GM23338 (cell line): Measurements from ENCODE around the gene NEO1. TPM values are rescaled to one million over a fixed set of nuclear protein-coding genes. Genes with fewer than 3 reads are reported as not detected.

Experiments used
- ATAC-seq: fragments of 200-7000 bp; cut with Tn5 transposase; 3 replicates; pipeline ENCODE4 v1.9.1; 2020
- DNase-seq: peaks from one replicate; pipeline ENCODE4 v3.0.0-alpha.2; 2015; ENCODE audit warnings: low spot score
- H2AFZ ChIP-seq: fragments of 200-600 bp; sonication (generic); 2 replicates; pipeline ENCODE4 v1.8.0; 2016; ENCODE audit warnings: antibody characterized with exemption, mild to moderate bottlenecking, moderate library complexity
- H3F3A ChIP-seq: fragments of 200-600 bp; sonication (generic); replicated peaks from 2 replicates; pipeline ENCODE4 v1.8.0; 2017; ENCODE audit warnings: antibody characterized with exemption, mixed run types, low read depth
- H3K27ac ChIP-seq: fragments of 200-600 bp; sonication (generic); 2 replicates; pipeline ENCODE4 v1.6.1; 2016; ENCODE audit warnings: low read depth
- H3K27me3 ChIP-seq: fragments of 200-600 bp; sonication (generic); 2 replicates; pipeline ENCODE4 v1.8.0; 2016; ENCODE audit warnings: mild to moderate bottlenecking, mixed run types, moderate library complexity; ENCODE audit not compliant: insufficient read depth
- H3K36me3 ChIP-seq: fragments of 200-600 bp; sonication (generic); 2 replicates; pipeline ENCODE4 v1.8.0; 2016; ENCODE audit warnings: mild to moderate bottlenecking; ENCODE audit not compliant: insufficient read depth
- H3K4me1 ChIP-seq: fragments of 200-600 bp; sonication (generic); 2 replicates; pipeline ENCODE4 v1.8.0; 2016; ENCODE audit warnings: mild to moderate bottlenecking, moderate library complexity; ENCODE audit not compliant: insufficient read depth
- H3K4me2 ChIP-seq: fragments of 200-600 bp; sonication (generic); 2 replicates; pipeline ENCODE4 v1.7.1; 2017; ENCODE audit warnings: mixed run types
- H3K4me3 ChIP-seq: fragments of 200-600 bp; sonication (generic); 2 replicates; pipeline ENCODE4 v1.6.1; 2016; ENCODE audit warnings: mixed run types
- H3K79me2 ChIP-seq: fragments of 200-600 bp; sonication (generic); replicated peaks from 2 replicates; pipeline ENCODE4 v1.8.0; 2017; ENCODE audit warnings: mild to moderate bottlenecking; ENCODE audit not compliant: insufficient read depth
- H3K9me2 ChIP-seq: fragments of 200-600 bp; sonication (generic); 2 replicates; pipeline ENCODE4 v1.8.0; 2017; ENCODE audit not compliant: insufficient read depth
- H4K20me1 ChIP-seq: fragments of 200-600 bp; sonication (generic); replicated peaks from 2 replicates; pipeline ENCODE4 v1.8.0; 2017; ENCODE audit warnings: mild to moderate bottlenecking; ENCODE audit not compliant: insufficient read depth
- H3K27ac Mint-ChIP-seq: 2 replicates; pipeline ENCODE4 v1.8.0; 2020; ENCODE audit warnings: inconsistent platforms, mild to moderate bottlenecking, moderate library complexity, mixed read lengths
- H3K27me3 Mint-ChIP-seq: 3 replicates; pipeline ENCODE4 v1.8.0; 2022; ENCODE audit warnings: low read depth, mild to moderate bottlenecking, moderate library complexity, mixed read lengths, inconsistent platforms; ENCODE audit not compliant: insufficient read depth, poor library complexity
- H3K36me3 Mint-ChIP-seq: 3 replicates; pipeline ENCODE4 v1.8.0; 2021; ENCODE audit warnings: low read depth, mild to moderate bottlenecking, inconsistent platforms, moderate library complexity, mixed read lengths
- H3K4me1 Mint-ChIP-seq: 3 replicates; pipeline ENCODE4 v1.8.0; 2020; ENCODE audit warnings: mild to moderate bottlenecking, inconsistent platforms, mixed read lengths
- H3K4me3 Mint-ChIP-seq: 3 replicates; pipeline ENCODE4 v1.8.0; 2021; ENCODE audit warnings: moderate library complexity, mild to moderate bottlenecking, inconsistent platforms, mixed read lengths
- H3K9me3 Mint-ChIP-seq: 3 replicates; pipeline ENCODE4 v1.8.0; 2020; ENCODE audit warnings: moderate library complexity, mild to moderate bottlenecking, inconsistent platforms, mixed read lengths
- CREB1 ChIP-seq: fragments of 250-450 bp; sonication (Bioruptor Pico); IDR thresholded peaks from 2 replicates; pipeline ENCODE4 v1.5.0; 2020; ENCODE audit warnings: low read depth, mild to moderate bottlenecking, moderate library complexity
- CTCF ChIP-seq, 2 experiments: fragments of 200-600 bp in 1 of 2; sonication (generic) in 1 of 2; conservative IDR thresholded peaks; 2 replicates each; pipeline versions ENCODE4 v1.5.1 to v1.6.1; 2016 to 2017; ENCODE audit warnings: antibody characterized with exemption in 2 of 2, low read depth in 2 of 2, mild to moderate bottlenecking in 2 of 2, moderate library complexity in 1 of 2
- ETS1 ChIP-seq: IDR thresholded peaks from 2 replicates; pipeline ENCODE4 v1.6.1; 2016; ENCODE audit warnings: antibody characterized with exemption
- EZH2 ChIP-seq: fragments of 200-600 bp; sonication (generic); IDR thresholded peaks from one replicate; pipeline ENCODE4 v1.8.0; 2017; ENCODE audit warnings: antibody characterized with exemption, mild to moderate bottlenecking, low read depth; ENCODE audit not compliant: unreplicated experiment
- EZH2phosphoT487 ChIP-seq: fragments of 200-600 bp; sonication (generic); IDR thresholded peaks from one replicate; pipeline ENCODE4 v1.8.1; 2018; ENCODE audit warnings: antibody characterized with exemption; ENCODE audit not compliant: unreplicated experiment
- JUNB ChIP-seq: IDR thresholded peaks from one replicate; pipeline ENCODE4 v1.6.1; 2016; ENCODE audit warnings: antibody characterized with exemption; ENCODE audit not compliant: unreplicated experiment
- NANOG ChIP-seq: IDR thresholded peaks from 2 replicates; pipeline ENCODE4 v1.6.1; 2016; ENCODE audit warnings: antibody characterized with exemption, borderline replicate concordance
- POLR2AphosphoS5 ChIP-seq: IDR thresholded peaks from 2 replicates; pipeline ENCODE4 v1.6.1; 2016; ENCODE audit warnings: antibody characterized with exemption, low read depth
- STAT1 ChIP-seq: IDR thresholded peaks from one replicate; pipeline ENCODE4 v1.6.1; 2016; ENCODE audit warnings: antibody characterized with exemption; ENCODE audit not compliant: unreplicated experiment
- ZNF114 ChIP-seq: fragments of 250-450 bp; sonication (Bioruptor Pico); IDR thresholded peaks from 2 replicates; pipeline ENCODE4 v1.5.0; 2020; ENCODE audit warnings: mild to moderate bottlenecking, moderate library complexity
- ZNF331 ChIP-seq: fragments of 250-450 bp; sonication (Bioruptor Pico); IDR thresholded peaks from 2 replicates; pipeline ENCODE4 v1.5.0; 2020; ENCODE audit warnings: low read depth, mild to moderate bottlenecking, moderate library complexity
- ZNF462 ChIP-seq: fragments of 250-450 bp; sonication (Bioruptor Pico); IDR thresholded peaks from 2 replicates; pipeline ENCODE4 v1.5.0; 2020; ENCODE audit warnings: mild to moderate bottlenecking, moderate library complexity
- polyA plus RNA-seq: library from polyadenylated mRNA; unstranded; fragments of >200 nt; fragmentation: Nextera tagmentation; extraction: Ambion mirVana; gene quantifications from 2 replicates; pipeline ENCODE4 v1.2.1, GENCODE V29; 2016
- total RNA-seq: library from RNA; depleted of rRNA; stranded (reverse); fragments of >200 nt; shearing (Covaris generic); gene quantifications from 2 replicates; pipeline ENCODE4 v1.2.3, GENCODE V29; 2014
- TF ChIP-seq, protein P1 (sequence below): IDR thresholded peaks from one replicate; pipeline ENCODE4 v1.6.1; 2018; ENCODE audit warnings: antibody characterized with exemption; ENCODE audit not compliant: unreplicated experiment

The NEO1 gene
- total and polyA plus RNA-seq, 2 experiments from 2014 or later: 8.4 to 45.8 TPM

DNA sequence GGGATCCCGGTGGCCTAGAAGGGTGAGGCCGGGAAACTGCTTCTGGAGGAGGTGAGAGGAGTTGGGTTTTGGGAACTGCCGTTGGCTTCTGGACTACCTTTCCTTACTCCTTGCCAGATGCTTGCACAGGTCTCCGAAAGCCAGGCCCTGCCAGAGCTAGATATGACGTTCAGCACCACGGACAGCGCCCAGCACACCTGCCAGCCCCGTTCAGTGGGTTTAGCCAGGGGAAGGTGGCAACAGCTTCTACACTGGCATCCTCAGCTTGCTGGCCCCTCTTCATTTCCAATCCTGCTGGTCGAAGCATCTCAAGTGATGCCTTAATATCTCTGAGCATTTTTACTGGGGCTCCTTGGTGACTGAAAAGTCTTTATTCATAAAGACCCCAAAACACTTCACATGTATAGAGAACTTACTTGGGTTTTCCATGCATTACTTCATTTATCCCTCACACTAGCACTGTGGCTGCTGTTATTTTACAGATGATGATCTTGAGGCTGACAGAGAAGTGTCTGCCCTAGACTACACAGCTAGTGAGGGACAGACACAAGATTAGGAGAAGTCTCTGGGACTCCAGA, 294.6 kb downstream of the NEO1 start:
- Mint-ChIP-seq H3K27ac (no peak overlapping the region), H3K27me3 (peaks cover 2% of the 10 kb centered on the region), H3K9me3 (no peaks in the 10 kb centered on the region; the same call in 2 of the 3 replicates), H3K4me3 (no peak overlapping the region), H3K4me1 (peaks cover 18% of the 10 kb centered on the region), H3K36me3 (peaks cover 16% of the 10 kb centered on the region)
- Histone ChIP-seq H3K27ac (no peak overlapping the region), H3F3A (no peaks in the 10 kb centered on the region), H4K20me1 (peaks cover 33% of the 10 kb centered on the region), H3K79me2 (peaks cover 16% of the 10 kb centered on the region), H3K4me2 (no peak overlapping the region), H3K36me3 (0 out of 2 replicates have a peak, but pooled peaks cover 9% of the 10 kb centered on the region), H3K27me3 (no peaks in the 10 kb centered on the region), H3K4me1 (peaks cover 6% of the 10 kb centered on the region; the same call in 1 of the 2 replicates), H3K4me3 (no peak overlapping the region), H2AFZ (no peak overlapping the region), H3K9me2 (0 out of 2 replicates have a peak, but pooled peaks cover 3% of the 10 kb centered on the region)
- TF ChIP-seq ZNF114 (CRISPR knock-in tag): no peak
- no peak for TF ChIP-seq POLR2AphosphoS5
- TF ChIP-seq ZNF462: no peak
- TF ChIP-seq CTCF (conservative IDR thresholded peaks at IDR 0.05; ENCODE audit: low read depth in 2 of 2): no peak
- TF ChIP-seq, protein P1, sequence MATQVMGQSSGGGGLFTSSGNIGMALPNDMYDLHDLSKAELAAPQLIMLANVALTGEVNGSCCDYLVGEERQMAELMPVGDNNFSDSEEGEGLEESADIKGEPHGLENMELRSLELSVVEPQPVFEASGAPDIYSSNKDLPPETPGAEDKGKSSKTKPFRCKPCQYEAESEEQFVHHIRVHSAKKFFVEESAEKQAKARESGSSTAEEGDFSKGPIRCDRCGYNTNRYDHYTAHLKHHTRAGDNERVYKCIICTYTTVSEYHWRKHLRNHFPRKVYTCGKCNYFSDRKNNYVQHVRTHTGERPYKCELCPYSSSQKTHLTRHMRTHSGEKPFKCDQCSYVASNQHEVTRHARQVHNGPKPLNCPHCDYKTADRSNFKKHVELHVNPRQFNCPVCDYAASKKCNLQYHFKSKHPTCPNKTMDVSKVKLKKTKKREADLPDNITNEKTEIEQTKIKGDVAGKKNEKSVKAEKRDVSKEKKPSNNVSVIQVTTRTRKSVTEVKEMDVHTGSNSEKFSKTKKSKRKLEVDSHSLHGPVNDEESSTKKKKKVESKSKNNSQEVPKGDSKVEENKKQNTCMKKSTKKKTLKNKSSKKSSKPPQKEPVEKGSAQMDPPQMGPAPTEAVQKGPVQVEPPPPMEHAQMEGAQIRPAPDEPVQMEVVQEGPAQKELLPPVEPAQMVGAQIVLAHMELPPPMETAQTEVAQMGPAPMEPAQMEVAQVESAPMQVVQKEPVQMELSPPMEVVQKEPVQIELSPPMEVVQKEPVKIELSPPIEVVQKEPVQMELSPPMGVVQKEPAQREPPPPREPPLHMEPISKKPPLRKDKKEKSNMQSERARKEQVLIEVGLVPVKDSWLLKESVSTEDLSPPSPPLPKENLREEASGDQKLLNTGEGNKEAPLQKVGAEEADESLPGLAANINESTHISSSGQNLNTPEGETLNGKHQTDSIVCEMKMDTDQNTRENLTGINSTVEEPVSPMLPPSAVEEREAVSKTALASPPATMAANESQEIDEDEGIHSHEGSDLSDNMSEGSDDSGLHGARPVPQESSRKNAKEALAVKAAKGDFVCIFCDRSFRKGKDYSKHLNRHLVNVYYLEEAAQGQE: peak; percentile 93
- TF ChIP-seq STAT1: no peak
- TF ChIP-seq JUNB: no peak
- no peak for TF ChIP-seq EZH2phosphoT487
- peak; percentile 25; the same call in 1 of the 2 replicates for TF ChIP-seq CREB1 (CRISPR knock-in tag)
- no peak for TF ChIP-seq ETS1
- no peak for TF ChIP-seq EZH2
- TF ChIP-seq NANOG: no peak
- TF ChIP-seq ZNF331 (CRISPR knock-in tag): no peak
- peak; percentile 96 for ATAC-seq
- DNase-seq: peak; percentile 93
